Stimulated activated naive CD4-positive, alpha-beta T cell (primary cell): ENCODE measurements around the gene GAB4.

Experiments used
- DNase-seq, 6 experiments: peaks; one replicate each; lab custom pipeline; 2025; lab: John Stamatoyannopoulos, UW

GAB4 gene

DNA sequence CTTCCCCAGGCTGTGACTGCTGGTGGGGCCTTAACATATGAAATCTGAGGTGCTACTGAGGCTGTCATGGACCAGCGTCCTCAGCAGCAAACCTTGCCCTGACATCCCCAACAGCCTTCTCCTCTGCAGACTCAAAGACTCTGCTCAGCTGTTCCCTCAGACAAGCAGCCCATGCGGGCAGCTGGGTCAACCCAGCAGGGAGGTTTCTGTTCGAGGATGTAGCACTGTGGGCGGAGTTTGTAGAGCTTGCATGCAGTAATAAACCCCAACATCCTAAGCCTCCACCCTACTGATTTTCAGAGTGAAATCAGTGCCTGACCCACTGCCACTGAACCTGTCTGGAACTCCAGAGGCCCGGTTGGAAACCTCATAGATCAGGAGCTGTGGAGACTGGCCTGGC is 94.0 kb downstream of the GAB4 start:
- DNase-seq: no peak

DNA sequence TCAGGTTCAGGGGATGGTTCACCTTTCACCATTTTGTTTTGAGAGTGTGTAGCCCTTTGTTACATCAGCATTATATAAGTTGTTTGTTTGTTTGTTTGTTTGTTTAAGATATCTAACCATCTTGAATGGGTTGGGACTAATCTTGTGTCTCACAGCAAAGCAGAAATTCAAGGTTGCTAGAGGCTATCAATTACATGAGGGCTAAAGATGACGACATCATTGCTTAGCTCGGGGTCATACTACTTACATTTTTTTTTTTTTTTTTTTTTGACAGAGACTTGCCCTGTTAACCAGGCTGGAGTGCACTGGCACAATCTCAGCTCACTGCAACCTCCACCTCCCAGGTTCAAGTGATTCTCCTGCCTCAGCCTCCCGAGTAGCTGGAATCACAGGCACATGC is 95.7 kb downstream of the GAB4 start:
- no peak for DNase-seq
